OCI-LY1 (cell line): ENCODE results near the gene LARP1.

Experiments used
- H2AFZ ChIP-seq: fragments of 200-600 bp; sonication (generic), shearing (Covaris generic); 2 replicates; pipeline ENCODE4 v1.6.0; 2014; ENCODE audit warnings: antibody characterized with exemption, mild to moderate bottlenecking, low read length
- H3F3A ChIP-seq: fragments of 200-600 bp; sonication (generic), shearing (Covaris generic); 2 replicates; pipeline ENCODE4 v1.6.0; 2014; ENCODE audit warnings: mild to moderate bottlenecking, antibody characterized with exemption, low read length, moderate library complexity; ENCODE audit not compliant: insufficient read depth
- H3K27ac ChIP-seq: fragments of 200-600 bp; sonication (generic); 2 replicates; pipeline ENCODE4 v1.5.1; 2014; ENCODE audit warnings: low read length, mixed run types, mild to moderate bottlenecking, low read depth; ENCODE audit not compliant: poor library complexity, severe bottlenecking
- H3K27me3 ChIP-seq: fragments of 200-600 bp; sonication (generic); 2 replicates; pipeline ENCODE4 v1.6.0; 2014; ENCODE audit warnings: antibody characterized with exemption, mild to moderate bottlenecking, low read length, moderate library complexity; ENCODE audit not compliant: insufficient read depth
- H3K36me3 ChIP-seq: fragments of 200-600 bp; sonication (generic); 2 replicates; pipeline ENCODE4 v1.6.1; 2014; ENCODE audit warnings: mild to moderate bottlenecking, antibody characterized with exemption, low read length, moderate library complexity, mixed read lengths; ENCODE audit not compliant: insufficient read depth
- H3K4me1 ChIP-seq: fragments of 200-600 bp; sonication (generic); 2 replicates; pipeline ENCODE4 v1.5.1; 2014; ENCODE audit warnings: mild to moderate bottlenecking, low read length, moderate library complexity; ENCODE audit not compliant: insufficient read depth, severe bottlenecking
- H3K4me2 ChIP-seq: fragments of 200-600 bp; sonication (generic), shearing (Covaris generic); 2 replicates; pipeline ENCODE4 v1.6.1; 2014; ENCODE audit warnings: low read length
- H3K4me3 ChIP-seq: fragments of 200-600 bp; sonication (generic); 2 replicates; pipeline ENCODE4 v1.5.1; 2014; ENCODE audit warnings: low read length, low read depth, mild to moderate bottlenecking, mixed read lengths; ENCODE audit not compliant: poor library complexity, severe bottlenecking
- H3K79me2 ChIP-seq: fragments of 200-600 bp; shearing (Covaris generic); 2 replicates; pipeline ENCODE4 v1.6.1; 2016; ENCODE audit warnings: mixed run types, low read length, mixed read lengths; ENCODE audit not compliant: insufficient read depth
- H3K9ac ChIP-seq: fragments of 200-600 bp; sonication (generic), shearing (Covaris generic); 2 replicates; pipeline ENCODE4 v1.6.1; 2014; ENCODE audit warnings: mild to moderate bottlenecking, low read length, mixed read lengths
- H3K9me2 ChIP-seq: fragments of 200-600 bp; sonication (generic), shearing (Covaris generic); 2 replicates; pipeline ENCODE4 v1.6.1; 2014; ENCODE audit warnings: low read depth, mild to moderate bottlenecking, low read length, mixed read lengths
- H3K9me3 ChIP-seq: fragments of 200-600 bp; shearing (Covaris generic); 2 replicates; pipeline ENCODE4 v1.6.1; 2014; ENCODE audit warnings: low read length, mixed read lengths
- H4K20me1 ChIP-seq: fragments of 200-600 bp; sonication (generic), shearing (Covaris generic); 2 replicates; pipeline ENCODE4 v1.6.0; 2016; ENCODE audit warnings: mild to moderate bottlenecking, low read length; ENCODE audit not compliant: insufficient read depth
- EZH2 ChIP-seq: fragments of 200-600 bp; sonication (generic), shearing (Covaris generic); IDR thresholded peaks from 2 replicates; pipeline ENCODE4 v1.8.0; 2017; ENCODE audit warnings: borderline replicate concordance, mixed run types, mild to moderate bottlenecking, antibody characterized with exemption, low read length, moderate library complexity, mixed read lengths
- TF ChIP-seq, protein P1 (sequence below): fragments of 200-600 bp; sonication (generic), shearing (Covaris generic); IDR thresholded peaks from 2 replicates; pipeline ENCODE4 v1.5.1; 2017; ENCODE audit warnings: mild to moderate bottlenecking, antibody characterized with exemption, low read length, moderate library complexity, mixed read lengths

LARP1 gene

DNA sequence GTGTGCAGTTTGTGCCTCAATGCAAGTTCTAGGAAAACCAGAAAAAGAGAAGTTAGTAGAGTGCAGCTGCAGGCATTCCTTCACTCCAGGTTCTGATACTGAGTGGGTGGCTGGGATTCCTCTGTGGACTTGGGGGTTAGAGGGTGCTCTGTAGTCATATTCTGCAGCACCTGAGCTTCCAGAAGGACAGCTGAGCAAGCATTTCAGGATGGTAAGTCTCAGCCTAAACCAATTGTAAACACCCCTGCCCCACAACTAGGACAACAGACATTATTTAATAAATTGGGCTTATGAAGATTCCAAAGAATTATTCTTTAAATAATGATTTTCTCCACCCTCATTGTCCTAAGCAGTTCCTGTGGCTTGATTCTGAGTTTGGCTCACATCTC lies 86.1 kb downstream of the LARP1 start:
- H3K9me3 ChIP-seq: no peaks in the 10 kb centered on the region
- no peaks in the 10 kb centered on the region for H4K20me1 ChIP-seq
- no peak overlapping the region for H2AFZ ChIP-seq
- H3K36me3 ChIP-seq: no peaks in the 10 kb centered on the region
- H3K27ac ChIP-seq: no peak overlapping the region
- H3K27me3 ChIP-seq: no peaks in the 10 kb centered on the region
- no peaks in the 10 kb centered on the region for H3K9me2 ChIP-seq
- no peaks in the 10 kb centered on the region for H3F3A ChIP-seq
- H3K4me2 ChIP-seq: no peak overlapping the region
- no peaks in the 10 kb centered on the region for H3K4me1 ChIP-seq
- TF ChIP-seq, protein P1, sequence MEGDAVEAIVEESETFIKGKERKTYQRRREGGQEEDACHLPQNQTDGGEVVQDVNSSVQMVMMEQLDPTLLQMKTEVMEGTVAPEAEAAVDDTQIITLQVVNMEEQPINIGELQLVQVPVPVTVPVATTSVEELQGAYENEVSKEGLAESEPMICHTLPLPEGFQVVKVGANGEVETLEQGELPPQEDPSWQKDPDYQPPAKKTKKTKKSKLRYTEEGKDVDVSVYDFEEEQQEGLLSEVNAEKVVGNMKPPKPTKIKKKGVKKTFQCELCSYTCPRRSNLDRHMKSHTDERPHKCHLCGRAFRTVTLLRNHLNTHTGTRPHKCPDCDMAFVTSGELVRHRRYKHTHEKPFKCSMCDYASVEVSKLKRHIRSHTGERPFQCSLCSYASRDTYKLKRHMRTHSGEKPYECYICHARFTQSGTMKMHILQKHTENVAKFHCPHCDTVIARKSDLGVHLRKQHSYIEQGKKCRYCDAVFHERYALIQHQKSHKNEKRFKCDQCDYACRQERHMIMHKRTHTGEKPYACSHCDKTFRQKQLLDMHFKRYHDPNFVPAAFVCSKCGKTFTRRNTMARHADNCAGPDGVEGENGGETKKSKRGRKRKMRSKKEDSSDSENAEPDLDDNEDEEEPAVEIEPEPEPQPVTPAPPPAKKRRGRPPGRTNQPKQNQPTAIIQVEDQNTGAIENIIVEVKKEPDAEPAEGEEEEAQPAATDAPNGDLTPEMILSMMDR: no peak
- no peak for TF ChIP-seq EZH2
- no peak overlapping the region for H3K4me3 ChIP-seq
- no peak overlapping the region for H3K9ac ChIP-seq
- H3K79me2 ChIP-seq: no peaks in the 10 kb centered on the region

DNA sequence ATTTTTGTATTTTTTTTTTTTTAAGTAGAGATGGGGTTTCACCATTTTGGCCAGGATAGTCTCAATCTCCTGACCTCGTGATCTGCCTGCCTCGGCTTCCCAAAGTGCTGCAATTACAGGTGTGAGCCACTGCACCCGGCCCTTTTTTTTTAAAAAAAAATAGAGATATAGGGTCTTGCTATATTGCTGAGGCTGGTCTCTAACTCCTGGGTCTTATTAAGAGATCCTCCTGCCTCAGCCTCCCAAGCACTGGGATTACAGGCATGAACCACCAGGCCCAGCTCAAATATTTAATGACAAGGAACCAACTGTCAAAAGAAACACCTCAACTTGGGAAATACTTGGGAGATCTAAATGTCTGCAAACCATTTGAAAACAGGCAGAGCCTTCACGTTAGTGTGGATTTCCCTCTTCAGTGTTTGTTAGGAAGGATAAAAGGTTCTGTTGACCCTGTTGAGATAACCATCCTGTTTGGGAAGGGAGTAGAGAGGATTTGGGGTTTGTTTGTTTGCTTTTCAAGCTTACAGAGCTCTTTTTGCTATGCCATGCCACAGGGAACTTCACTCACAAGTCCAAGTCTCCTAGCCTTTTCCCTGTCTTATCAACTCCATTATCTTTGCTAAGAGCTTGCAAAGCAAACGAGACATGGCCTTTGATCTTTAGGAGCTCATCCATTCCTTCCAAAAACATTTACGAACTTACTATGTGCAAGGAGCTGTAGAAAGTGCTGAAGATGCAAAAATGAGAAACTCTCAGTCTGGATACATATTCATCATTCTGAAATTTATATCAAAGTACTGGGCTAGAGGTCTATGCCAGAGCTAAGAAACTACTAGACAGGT lies 87.7 kb downstream of the LARP1 start:
- Histone ChIP-seq H3F3A (no peaks in the 10 kb centered on the region), H3K9me2 (no peaks in the 10 kb centered on the region), H3K4me2 (no peak overlapping the region), H2AFZ (no peak overlapping the region), H3K4me3 (no peak overlapping the region), H3K9me3 (no peaks in the 10 kb centered on the region), H4K20me1 (no peaks in the 10 kb centered on the region), H3K79me2 (no peaks in the 10 kb centered on the region), H3K27ac (no peak overlapping the region), H3K9ac (no peak overlapping the region), H3K36me3 (no peaks in the 10 kb centered on the region), H3K27me3 (no peaks in the 10 kb centered on the region), H3K4me1 (no peaks in the 10 kb centered on the region)
- TF ChIP-seq, protein P1: no peak
- no peak for TF ChIP-seq EZH2

DNA sequence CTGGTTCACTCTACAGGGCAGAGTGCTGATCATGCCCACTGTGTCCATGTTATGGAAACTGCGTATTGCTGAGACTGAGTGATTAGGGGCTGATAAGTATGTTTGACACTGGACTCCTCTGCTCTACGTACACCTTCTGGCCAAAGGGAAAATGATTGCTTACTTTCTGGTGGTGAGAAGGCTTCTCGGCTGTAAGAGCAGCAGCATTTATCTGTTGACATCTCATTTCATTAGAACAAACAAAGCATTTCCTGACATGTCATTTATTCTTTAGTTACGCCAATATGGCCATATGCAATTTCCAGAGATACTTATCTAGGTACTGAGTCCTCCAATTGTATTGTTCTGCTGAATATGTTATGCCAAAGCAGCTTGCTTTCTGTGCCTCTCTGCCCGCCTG lies 89.6 kb downstream of the LARP1 start:
- H3K27ac ChIP-seq: no peak overlapping the region
- H3K4me1 ChIP-seq: no peaks in the 10 kb centered on the region
- no peaks in the 10 kb centered on the region for H3F3A ChIP-seq
- H3K4me2 ChIP-seq: no peak overlapping the region
- H3K9ac ChIP-seq: no peak overlapping the region
- H3K36me3 ChIP-seq: no peaks in the 10 kb centered on the region
- no peaks in the 10 kb centered on the region for H3K9me2 ChIP-seq
- no peaks in the 10 kb centered on the region for H3K27me3 ChIP-seq
- H3K4me3 ChIP-seq: no peak overlapping the region
- no peak overlapping the region for H2AFZ ChIP-seq
- no peaks in the 10 kb centered on the region for H3K9me3 ChIP-seq
- H4K20me1 ChIP-seq: no peaks in the 10 kb centered on the region
- no peaks in the 10 kb centered on the region for H3K79me2 ChIP-seq
- no peak for TF ChIP-seq EZH2
- TF ChIP-seq, protein P1: no peak
